HG03520 (cell line): ENCODE results near the gene LONRF3.
A peak's percentile ranks its signal among the peaks of the same experiment; 100 is the strongest.
"Not testable (repeated sequence)": the region's sequence is repeated elsewhere in the genome, so short reads cannot be mapped to it uniquely, and the experiment has no call there.

Experiments
- ATAC-seq: cut with Tn5 transposase; IDR thresholded peaks from one replicate; pipeline ENCODE4 v1.9.1; 2021; ENCODE audit warnings: mild to moderate bottlenecking, moderate library complexity; ENCODE audit not compliant: unreplicated experiment

LONRF3 gene

DNA sequence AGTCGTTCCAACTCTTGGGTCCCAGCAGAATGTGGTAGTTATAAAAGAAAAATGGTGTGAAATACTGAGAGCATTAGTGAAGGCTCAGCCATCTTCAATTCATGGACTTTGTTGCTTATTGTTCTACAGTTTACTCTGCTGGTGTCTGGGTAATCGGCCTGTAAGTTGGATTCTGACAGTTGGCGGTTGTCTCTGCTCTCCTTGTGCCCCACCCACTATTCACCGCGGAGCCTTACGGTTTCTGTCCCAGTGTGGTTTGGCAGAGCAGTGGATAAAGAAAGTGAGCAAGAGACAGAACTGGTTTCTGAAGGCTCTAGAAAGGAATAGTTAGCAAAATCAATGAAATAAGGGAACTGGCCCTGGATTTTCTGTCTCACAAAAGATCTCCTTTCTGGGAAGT is 9.1 kb downstream of the LONRF3 start:
- no peak for ATAC-seq

DNA sequence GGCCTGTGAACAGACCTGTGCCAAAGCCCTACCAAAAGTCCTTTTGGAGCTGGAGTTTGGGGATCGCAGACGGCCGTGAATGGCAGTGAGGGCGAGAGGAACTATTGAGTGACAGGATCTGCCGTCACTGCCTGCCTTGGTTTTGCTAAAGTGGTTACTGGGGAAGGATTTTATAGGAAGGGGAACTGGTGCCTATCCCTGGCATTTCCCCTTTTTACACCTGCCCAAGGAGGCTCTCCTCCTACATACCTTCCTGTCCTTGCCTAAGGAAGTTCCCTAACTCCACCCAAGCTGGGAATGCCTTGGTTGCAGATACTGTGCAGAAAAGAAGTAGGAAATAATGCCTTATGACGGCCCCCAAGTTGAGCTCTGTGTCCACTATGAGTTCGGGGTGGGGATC is 14.5 kb downstream of the LONRF3 start:
- ATAC-seq = no peak

DNA sequence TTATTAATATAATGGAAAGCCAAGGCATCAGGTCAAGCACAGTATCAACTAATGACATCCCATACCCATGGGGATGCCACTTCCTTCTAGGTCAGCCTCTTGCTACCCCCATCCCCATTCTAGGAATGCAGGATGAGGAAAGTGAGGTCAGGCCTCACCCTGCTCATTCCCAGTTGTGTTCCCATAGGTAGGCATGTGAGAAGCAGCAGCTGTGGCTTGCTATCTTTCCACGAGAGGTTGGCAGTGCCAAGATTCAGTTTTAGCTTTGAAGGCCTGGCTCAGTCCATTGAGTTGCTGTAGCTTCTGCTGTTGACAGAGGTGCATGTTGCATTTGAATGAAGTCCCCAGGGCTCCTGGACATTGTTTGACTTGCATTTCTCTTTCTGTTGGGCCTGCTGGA is 15.5 kb downstream of the LONRF3 start:
- ATAC-seq = no peak

DNA sequence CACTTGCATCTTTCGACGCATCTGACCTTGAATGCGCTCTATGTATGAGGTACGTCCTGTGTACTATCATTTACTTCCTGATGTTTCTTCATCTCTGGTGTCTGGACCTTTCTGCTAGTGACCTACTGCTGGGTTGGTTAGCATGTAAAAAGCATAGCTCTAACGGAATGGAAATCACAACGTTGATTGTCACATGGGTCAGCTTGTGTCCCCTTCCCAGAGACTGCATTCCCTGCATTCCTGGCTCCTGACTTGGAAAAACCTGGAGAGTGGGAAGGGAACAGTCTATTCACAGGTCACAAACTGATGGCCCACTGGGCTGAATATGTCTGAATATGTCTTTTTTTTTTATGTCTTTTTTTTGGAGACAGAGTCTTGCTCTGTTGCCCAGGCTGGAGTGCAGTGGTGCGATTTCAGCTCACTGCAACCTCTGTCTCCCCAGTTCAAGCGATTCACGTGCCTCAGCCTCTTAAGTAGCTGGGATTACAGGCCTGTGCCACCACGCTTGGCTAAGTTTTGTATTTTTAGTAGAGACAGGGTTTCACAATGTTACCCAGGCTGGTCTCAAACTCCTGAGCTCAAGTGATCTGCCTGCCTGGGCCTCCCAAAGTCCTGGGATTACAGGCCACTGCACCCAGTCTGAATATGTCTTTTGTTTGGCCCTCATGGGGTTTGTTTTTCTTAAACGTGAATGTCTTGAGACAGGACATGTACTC is 16.3 kb downstream of the LONRF3 start:
- ATAC-seq = no peak

DNA sequence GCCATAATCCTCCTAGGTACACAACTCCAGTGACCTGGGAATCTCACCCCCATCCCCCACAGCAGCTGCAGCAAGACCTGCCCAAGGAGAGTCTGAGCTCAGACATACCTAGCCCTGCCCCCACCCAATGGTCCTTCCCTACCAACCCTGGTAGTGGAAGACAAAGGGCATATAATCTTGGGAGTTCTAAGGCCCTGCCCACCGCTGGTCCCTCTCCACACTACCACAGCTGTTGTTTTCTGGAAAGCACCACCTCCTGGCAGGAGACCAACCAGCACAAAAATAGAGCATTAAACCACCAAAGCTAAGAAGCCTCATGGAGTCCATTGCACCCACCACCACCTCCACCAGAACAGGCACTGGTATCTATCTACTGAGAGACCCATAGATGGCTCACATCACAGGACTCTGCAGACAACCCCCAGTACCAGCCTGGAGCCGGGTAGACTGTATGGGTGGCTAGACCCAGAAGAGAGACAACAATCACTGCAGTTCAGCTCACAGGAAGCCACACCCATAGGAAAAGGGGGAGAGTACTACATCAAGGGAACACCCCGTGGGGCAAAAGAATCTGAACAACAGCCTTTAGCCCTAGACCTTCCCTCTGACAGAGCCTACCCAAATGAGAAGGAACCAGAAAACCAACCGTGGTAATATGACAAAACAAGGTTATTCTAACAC is 18.2 kb downstream of the LONRF3 start:
- not testable (repeated sequence) for ATAC-seq

DNA sequence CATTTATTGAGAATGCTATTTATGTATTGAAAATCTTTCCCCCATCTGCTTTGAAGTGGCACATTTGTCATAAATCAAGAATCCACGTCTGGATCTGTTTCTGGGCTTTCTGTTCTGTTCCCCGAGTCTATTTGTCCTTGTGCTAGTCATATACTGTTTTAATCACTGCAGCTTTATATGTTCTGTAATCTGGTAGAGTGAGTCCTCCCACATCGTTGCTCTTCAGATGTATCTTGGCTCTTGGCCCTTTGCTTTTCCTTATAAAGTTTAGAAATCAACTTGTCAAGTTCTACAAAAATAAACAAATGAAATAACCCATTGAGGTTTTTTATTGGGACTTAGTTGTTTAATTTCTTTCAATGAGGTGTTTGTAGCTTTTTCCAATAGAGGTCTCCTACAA is 29.0 kb downstream of the LONRF3 start:
- no peak for ATAC-seq

DNA sequence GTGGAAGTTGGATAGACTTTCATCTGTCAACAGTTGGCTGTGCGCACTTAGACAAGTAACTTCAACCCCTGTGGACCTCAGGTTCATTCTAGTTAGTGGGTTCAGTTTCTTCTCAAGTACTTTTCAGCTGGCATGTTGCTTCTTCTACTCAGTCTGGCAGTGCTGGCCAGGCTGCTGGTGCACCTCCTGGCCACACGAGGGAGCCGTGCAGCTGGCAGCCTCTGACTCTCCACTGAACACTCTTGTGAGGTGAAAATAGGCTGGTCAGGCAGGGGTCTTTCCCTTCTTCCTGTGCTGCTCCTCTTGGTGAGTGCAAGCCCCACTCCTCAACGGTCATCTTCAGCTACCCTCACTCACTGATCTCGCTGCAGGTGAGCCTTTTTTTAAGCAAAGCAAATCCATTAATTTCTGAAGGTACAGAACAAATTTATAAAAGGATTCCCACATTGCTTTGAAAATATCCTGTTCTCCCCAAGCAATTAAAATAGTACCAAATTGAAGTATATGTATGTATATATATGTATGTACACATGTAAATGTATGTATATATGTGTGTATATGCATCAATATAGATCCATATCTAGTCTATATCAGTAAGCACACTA is 30.6 kb downstream of the LONRF3 start:
- peak; percentile 94 for ATAC-seq

DNA sequence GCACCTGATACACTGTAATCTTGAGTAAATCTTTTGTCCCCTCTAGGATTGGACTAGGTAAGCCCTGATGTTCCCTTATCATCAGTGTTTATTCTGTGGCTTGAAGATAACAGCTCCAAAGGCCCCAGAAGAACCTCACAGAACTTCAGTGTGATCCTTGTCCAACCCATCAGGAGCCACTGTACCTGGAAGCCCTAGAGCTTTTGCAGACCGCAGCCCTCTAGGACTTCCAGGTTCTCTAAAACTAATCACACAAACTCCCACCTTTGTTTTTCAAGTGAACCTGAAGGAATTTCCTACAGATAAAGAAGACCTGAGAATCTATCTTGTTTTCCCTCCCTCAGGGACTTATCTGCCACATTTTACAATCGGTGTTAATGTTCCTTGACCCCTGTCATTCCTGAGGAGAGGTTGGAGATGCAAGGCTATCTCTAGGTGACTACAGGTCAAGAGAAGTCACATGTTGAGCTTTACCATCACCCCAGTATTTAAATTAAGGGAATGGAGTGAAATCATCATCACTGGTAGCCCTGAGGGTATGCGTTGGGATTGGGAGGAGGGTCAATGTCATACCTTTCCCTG is 32.9 kb downstream of the LONRF3 start:
- ATAC-seq = no peak

DNA sequence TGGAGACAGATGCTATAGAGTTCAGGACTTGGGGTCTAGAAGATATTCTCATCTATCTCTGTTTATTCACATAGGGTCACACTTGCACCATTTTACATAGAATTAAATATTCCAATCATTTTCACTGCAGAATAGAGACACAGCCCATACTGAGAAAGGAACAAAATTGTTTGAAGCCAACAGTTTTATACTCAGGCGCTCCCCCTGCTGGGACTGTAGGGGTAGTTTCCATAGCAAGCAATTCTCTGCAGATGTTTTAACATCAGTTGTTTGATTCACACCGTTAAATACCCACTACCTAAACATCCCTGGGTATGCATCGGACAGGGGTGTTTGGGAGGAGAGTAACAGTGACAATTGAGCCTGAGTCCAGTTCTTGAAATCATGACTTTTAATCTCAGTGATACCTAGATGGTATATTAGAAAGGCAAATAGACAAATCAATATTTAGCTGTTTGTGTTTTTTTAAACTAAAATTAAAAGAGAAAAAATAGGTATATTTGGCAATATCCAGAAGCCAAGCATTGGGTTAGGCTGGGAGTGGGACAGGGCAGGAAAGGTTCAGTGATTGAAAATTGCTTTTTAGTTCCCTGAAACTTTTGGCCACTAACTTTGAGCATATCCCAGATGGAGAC is 33.8 kb downstream of the LONRF3 start:
- ATAC-seq = no peak

DNA sequence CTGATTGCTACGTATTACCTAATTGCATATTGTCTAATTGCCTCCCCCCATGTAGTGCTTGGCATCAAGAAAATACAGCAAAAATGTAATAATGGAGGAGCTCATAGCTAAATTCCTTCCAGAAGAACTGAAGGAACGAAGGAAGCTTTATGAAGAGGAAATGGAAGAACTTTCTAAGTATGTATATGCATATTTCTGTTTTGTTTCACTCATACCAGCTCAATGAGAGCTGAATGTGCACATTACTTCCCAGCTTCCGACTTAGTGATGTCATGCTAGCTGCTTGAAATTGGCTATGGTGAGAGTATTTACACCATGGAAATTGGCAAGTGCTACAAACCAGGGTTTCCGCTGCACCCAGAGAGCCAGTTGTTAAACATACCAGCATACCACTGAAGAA is 34.7 kb downstream of the LONRF3 start:
- ATAC-seq = no peak

DNA sequence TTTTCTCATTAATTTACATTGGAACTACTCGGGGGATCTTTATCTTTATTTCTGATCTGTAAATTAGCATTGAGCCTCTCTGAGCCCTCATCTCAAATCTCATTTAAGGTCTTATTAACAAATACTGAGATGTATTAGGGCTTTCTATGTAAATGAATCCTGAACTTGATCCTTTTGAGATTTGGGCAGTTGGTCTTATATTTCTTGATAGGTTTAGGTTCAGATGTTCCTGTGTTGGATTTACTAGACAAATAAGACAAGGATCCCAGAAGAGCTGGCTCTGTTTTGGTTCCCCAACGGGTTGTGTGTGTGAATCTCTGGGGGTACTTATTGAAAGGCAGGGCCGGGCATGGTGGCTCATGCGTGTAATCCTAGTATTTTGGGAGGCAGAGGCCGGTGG is 36.1 kb downstream of the LONRF3 start:
- no peak for ATAC-seq

DNA sequence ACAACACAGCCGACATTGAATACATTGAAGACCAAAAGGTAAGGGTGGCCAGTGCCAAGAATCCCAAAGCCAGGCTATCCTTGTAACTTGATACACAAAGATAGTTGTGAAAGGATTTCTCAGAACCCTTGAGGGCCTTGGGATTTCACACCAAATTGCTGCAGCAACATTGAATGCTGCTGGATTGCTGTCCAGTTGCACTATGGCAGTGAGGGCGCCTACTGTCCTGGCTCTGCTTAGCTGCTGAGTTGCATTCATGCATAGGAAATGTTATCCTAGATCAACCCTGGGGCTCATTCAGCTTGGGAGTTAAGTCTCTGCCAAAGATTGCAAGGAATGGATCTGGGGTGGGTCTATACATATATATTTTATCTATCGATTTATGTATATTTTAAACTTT is 38.7 kb downstream of the LONRF3 start:
- ATAC-seq = no peak

DNA sequence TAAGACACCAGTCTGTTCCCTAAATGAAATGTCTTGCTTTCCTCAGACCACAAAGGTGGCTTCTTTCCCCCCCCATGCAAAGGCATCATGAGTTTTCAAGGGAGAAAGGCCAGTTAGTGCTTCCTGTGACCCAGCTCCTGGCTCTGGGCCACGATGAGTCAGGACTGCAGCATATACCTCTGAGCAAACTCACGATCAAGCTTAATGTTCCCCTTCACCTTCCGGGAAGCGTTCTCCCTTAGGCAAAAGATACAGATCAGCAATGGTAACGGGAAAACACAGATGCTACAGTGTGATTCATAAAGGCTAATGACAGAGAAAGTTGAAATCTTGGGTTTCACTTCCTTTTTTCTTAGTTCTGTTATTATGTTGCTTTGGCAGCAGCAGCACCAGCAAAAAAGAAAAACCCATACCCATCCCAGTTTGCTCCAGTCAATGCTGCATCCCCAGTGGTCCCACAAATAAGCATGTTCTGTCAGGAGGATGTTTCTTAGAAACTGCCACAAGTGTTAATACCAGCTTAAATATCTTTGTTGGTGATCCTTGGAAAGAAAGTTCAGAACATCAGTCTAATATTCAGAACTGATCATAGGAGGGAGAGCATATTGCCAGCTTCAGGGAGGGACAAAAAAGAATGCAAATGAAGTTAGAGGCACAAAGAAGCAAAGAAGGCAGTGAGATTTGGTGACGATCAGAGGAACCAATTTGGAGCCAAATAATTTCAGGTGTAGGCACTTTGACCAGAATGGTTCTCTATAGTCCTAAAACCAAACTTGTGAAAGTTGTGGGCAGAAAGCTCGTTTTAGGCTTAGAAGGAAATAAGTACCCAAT is 41.2 kb downstream of the LONRF3 start:
- peak; percentile 79 for ATAC-seq

DNA sequence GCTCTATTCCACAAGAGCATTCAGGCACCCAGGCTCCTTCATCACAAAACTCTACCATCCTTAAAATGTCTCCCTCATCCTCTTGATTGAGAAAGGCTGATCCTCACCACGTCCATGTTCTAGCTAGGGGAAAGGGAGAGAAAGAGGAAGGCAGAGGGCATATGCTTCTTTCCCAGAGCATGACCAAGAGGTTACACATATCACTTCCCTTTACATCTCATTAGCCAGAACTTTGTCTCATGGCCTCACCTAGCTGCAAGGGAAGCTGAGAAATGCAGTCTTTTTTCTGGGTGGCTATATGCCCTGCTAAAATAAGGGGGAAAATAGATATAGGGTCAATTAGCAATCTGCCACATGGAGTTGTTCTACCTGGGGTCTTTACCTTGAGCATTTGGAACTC is 42.7 kb downstream of the LONRF3 start:
- ATAC-seq = no peak

DNA sequence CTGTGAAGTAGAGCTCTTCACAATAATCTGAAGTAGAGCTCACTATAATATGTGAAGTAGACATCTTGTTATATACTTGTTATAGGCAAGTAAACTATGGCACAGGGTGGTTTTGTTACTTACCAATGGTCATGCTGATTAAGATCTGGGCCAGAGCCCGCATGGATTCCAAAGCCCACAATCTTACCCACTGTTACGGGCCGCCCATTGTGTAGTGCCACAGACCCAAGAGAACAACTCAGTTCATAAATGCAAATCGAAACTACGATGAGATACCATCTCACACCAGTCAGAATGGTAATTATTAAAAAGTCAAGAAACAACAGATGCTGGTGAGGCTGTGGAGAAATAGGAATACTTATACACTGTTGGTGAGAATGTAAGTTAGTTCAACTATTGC is 51.5 kb downstream of the LONRF3 start:
- no peak for ATAC-seq

DNA sequence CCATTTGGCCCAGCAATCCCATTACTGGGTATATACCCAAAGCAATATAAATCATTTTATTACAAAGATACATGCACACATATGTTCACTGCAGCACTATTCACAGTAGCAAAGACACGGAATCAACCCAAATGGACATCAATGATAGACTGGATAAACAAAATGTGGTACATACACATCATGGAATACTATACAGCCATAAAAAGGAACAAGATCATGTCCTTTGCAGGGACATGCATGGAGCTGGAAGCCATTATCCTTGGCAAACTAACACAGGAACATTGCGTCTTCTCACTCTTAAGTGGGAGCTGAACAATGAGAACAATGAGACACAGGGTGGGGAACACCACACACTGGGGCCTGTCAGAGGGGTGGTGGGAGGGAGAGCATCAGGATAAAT is 51.9 kb downstream of the LONRF3 start:
- not testable (repeated sequence) for ATAC-seq

DNA sequence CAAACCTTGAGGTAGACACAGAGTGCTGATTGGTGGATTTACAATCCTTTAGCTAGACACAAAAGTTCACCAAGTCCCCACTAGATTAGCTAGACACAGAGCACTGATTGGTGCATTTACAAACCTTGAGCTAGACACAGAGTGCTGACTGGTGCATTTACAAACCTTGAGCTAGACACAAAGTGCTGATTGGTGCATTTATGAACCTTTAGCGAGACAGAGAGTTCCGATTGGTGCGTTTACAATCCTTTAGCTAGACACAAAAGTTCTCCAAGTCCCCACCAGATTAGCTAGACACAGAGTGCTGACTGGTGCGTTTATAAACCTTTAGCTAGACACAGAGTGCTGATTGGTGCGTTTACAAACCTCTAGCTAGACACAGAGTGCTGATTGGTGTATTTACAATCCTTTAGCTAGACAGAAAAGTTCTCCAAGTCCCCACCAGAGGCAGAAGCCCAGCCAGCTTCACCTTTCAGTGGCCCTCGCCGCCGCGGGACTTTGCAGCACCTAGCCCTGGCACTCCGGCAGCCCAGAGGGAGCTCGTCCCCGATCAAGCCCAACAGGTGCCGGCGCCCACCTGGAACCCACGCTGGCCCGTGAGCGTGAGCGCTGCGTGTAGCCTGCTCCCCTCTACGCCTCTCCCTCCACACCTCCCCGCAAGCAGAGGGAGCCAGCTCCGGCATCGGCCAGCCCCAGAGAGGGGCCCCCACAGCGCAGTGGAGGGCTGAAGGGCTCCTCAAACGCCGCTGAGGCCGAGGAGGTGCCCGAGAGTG is 53.7 kb downstream of the LONRF3 start:
- not testable (repeated sequence) for ATAC-seq

DNA sequence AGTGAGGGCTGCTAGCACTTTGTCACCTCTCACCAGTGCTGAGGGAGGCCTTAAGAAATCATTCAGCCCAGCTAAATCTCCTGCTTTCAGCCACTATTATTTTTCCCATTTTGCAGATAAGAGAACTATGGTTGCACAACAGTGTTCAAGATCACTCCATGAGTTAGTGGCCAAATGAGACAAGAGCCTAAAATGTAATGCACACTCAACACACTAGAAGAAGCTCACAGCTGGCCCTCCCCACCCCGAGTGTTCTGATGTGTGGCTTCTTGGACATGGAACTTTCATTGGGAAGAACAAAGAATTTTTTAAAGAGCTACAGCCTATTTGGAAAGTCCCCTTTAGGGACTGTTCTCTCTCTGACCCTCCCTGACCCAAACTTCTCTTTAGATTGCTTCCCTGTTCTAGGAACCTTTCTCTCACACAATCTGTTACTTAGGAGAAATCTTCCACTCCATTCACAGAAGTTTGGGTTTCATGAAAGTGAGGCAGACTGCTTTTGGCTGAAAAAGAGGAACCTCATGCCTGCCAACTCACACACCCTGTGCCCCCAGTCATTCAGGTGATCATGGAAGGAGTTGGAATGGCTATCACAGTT is 54.4 kb downstream of the LONRF3 start:
- no peak for ATAC-seq

DNA sequence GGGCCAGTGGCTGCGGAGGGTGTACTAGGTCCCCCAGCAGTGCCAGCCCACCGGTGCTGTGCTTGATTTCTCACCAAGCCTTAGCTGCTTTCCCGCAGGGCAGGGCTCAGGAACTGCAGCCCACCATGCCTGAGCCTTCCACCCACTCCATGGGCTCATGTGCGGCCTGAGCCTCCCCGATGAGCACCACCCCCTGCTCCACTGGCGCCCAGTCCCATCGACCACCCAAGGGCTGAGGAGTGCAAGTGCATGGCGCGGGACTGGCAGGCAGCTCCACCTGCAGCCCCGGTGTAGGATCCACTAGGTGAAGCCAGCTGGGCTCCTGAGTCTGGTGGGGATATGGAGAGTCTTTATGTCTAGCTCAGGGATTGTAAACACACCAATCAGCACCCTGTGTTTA is 55.2 kb downstream of the LONRF3 start:
- not testable (repeated sequence) for ATAC-seq
